Activated B cell treated with CpG ODN at 0.5 μM for 24 hours (primary cell): ENCODE data around the gene CISH. TPM values are rescaled to one million over a fixed set of nuclear protein-coding genes. Genes with fewer than 3 reads are reported as not detected.

Source experiments
- ATAC-seq: fragments of 200-7000 bp; cut with Tn5 transposase; one replicate; pipeline ENCODE4 v1.10.0; 2021; ENCODE audit warnings: low read depth, mild to moderate bottlenecking, moderate library complexity
- CTCF ChIA-PET: fragments of 350-600 bp; sonication (Branson Sonifier 250); formaldehyde crosslinking; loops from one replicate; lab custom pipeline; 2021; ENCODE audit warnings: antibody characterized with exemption; lab: Charles Lee
- POLR2A ChIA-PET: fragments of 350-600 bp; sonication (Branson Sonifier 250); formaldehyde crosslinking; loops from one replicate; lab custom pipeline; 2021; ENCODE audit warnings: antibody characterized with exemption; lab: Charles Lee
- DNase-seq: peaks from one replicate; pipeline ENCODE4 v3.0.0; 2022
- H3K27ac Mint-ChIP-seq: one replicate; pipeline ENCODE4 v1.8.0; 2020; ENCODE audit warnings: mixed read lengths
- H3K27me3 Mint-ChIP-seq: one replicate; pipeline ENCODE4 v1.8.0; 2021; ENCODE audit warnings: mixed read lengths
- H3K36me3 Mint-ChIP-seq: one replicate; pipeline ENCODE4 v1.8.0; 2021; ENCODE audit warnings: low read depth, mixed read lengths
- H3K4me1 Mint-ChIP-seq: one replicate; pipeline ENCODE4 v1.8.0; 2021; ENCODE audit warnings: mixed read lengths
- H3K4me3 Mint-ChIP-seq: one replicate; pipeline ENCODE4 v1.8.0; 2020; ENCODE audit warnings: mild to moderate bottlenecking, mixed read lengths
- H3K9me3 Mint-ChIP-seq: one replicate; pipeline ENCODE4 v1.8.0; 2020; ENCODE audit warnings: mixed read lengths
- intact Hi-C: fragments of 100-400 bp; cut with micrococcal nuclease; formaldehyde crosslinking; loops from one replicate; pipeline ENCODE4 v1.15.1; 2024
- total RNA-seq: library from RNA; stranded (reverse); gene quantifications from 2 replicates; pipeline ENCODE4 v1.2.3, GENCODE V29; 2022
- TF ChIP-seq, protein P1 (sequence below): fragments of 200-600 bp; IDR thresholded peaks from one replicate; pipeline ENCODE4 v1.8.0; 2022; ENCODE audit warnings: antibody characterized with exemption, mild to moderate bottlenecking

CISH gene
- total RNA-seq, 1 donor from 2014 or later = 3.2 TPM

GRCh38 chr3:50603261-50604109 lies 8.1 kb downstream of the CISH start:
- no peaks in the 10 kb centered on the region for H3K27me3 Mint-ChIP-seq
- ATAC-seq (no peak), DNase-seq (no peak)
- CTCF ChIA-PET = no interaction called here
- TF ChIP-seq, protein P1, sequence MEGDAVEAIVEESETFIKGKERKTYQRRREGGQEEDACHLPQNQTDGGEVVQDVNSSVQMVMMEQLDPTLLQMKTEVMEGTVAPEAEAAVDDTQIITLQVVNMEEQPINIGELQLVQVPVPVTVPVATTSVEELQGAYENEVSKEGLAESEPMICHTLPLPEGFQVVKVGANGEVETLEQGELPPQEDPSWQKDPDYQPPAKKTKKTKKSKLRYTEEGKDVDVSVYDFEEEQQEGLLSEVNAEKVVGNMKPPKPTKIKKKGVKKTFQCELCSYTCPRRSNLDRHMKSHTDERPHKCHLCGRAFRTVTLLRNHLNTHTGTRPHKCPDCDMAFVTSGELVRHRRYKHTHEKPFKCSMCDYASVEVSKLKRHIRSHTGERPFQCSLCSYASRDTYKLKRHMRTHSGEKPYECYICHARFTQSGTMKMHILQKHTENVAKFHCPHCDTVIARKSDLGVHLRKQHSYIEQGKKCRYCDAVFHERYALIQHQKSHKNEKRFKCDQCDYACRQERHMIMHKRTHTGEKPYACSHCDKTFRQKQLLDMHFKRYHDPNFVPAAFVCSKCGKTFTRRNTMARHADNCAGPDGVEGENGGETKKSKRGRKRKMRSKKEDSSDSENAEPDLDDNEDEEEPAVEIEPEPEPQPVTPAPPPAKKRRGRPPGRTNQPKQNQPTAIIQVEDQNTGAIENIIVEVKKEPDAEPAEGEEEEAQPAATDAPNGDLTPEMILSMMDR = no peak
- intact Hi-C loops = no loop called here
- H3K9me3 Mint-ChIP-seq = no peaks in the 10 kb centered on the region
- H3K27ac Mint-ChIP-seq = no peak overlapping the region
- H3K4me1 Mint-ChIP-seq = peaks cover 43% of the 10 kb centered on the region
- no peaks in the 10 kb centered on the region for H3K36me3 Mint-ChIP-seq
- H3K4me3 Mint-ChIP-seq = no peak overlapping the region
- POLR2A ChIA-PET = interaction anchor here (2.1 kb wide), 1 partner anchor 34 kb away, joined by 10 read pairs; the partner anchor contains the start of gene HEMK1

DNA sequence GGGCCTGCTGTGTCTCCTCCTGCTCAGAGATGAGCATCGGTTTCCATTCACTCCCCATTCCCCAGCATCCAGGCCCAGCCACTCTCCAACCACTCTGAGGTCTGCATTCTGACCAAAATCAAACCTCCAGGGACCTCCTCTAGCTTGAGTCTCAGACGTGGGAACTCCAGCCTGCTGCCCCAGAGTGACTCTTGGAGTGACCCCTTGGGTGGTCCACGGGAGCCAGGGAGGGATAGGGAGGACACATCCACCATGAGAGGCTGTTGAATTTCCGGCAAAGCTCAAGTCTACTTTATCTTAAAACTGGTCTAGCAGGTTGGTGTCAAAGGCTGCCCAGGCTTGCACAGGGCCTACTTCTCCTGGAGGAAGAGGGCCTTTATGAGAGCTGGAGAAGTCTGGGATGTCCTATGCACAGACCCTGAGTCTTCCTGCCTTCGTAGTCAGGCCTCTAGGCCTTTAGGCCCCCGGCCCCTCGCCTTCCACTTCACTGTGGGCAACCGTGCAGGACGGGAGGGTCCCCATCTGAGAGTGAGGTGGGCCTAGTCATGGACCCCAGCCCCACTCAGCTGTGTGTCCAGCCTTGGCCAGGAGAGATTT lies 8.9 kb downstream of the CISH start:
- H3K9me3 Mint-ChIP-seq = no peaks in the 10 kb centered on the region
- peaks cover 43% of the 10 kb centered on the region for H3K4me1 Mint-ChIP-seq
- TF ChIP-seq, protein P1 = no peak
- ChIA-PET CTCF (interaction anchor here (1.5 kb wide), 2 partner anchors 12 to 13 kb away, joined by 4 to 5 read pairs; no protein-coding TSS in a partner anchor), POLR2A (interaction anchor here (1.3 to 2.6 kb wide), 3 partner anchors 9 to 33 kb away, joined by 5 to 15 read pairs (median 10); partner anchors contain the start of genes CISH and HEMK1)
- no peaks in the 10 kb centered on the region for H3K27me3 Mint-ChIP-seq
- no peak for DNase-seq
- intact Hi-C loops = no loop called here
- ATAC-seq = no peak
- peak overlapping the region; percentile 63 for H3K27ac Mint-ChIP-seq
- no peak overlapping the region for H3K4me3 Mint-ChIP-seq
- no peaks in the 10 kb centered on the region for H3K36me3 Mint-ChIP-seq

DNA sequence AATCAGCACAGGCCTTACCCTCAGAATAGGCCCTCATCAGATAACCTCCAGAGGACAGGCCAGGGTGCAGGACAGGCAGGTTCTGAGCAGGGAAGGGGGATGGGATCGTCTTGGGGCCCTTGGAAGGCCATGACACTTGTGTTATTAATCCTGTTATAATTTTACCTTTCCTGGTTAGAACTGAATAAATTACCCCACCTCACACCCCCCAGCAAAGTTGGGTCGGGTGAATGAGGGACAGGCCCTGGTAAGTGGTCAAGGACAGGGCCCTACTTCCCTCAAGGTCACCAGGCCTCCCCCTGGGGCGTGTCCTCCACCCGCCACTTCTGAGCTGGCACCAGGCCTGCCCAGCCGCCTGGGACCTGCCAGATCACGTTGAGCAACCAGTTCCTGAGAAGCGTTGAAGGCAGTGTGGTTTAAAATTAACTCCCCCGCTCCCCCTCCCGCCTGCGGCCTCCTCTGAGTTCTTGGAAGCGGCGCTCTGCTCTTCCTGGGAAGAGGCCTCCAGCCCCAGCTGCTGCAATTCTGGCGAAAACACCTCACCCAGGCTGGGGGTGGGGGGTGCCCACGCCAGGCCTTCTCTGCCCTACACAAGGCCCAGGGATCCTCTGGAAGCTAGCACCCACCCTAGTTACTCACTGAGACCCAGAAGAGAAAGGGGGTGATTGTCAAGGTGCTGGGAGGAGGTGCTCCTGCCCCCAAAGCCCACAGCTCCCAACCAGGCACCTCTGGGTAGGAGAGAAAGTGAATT lies 10.6 kb downstream of the CISH start:
- TF ChIP-seq, protein P1 = no peak
- H3K36me3 Mint-ChIP-seq = no peaks in the 10 kb centered on the region
- peak overlapping the region; percentile 41 for H3K4me3 Mint-ChIP-seq
- H3K27ac Mint-ChIP-seq = peak overlapping the region; percentile 41
- H3K27me3 Mint-ChIP-seq = no peaks in the 10 kb centered on the region
- CTCF ChIA-PET = interaction anchor here (0.8 to 1.5 kb wide), 2 partner anchors 10 to 30 kb away, joined by 3 to 5 read pairs; no protein-coding TSS in a partner anchor
- peaks cover 40% of the 10 kb centered on the region for H3K4me1 Mint-ChIP-seq
- no peak for DNase-seq
- intact Hi-C loops = loop anchor here (1.0 kb wide), 2 partner anchors 10 kb away; partner anchors contain the start of gene CISH
- no peaks in the 10 kb centered on the region for H3K9me3 Mint-ChIP-seq
- POLR2A ChIA-PET = interaction anchor here (0.5 to 2.6 kb wide), 5 partner anchors 9 to 899 kb away, joined by 3 to 15 read pairs (median 8); partner anchors contain the start of gene DCAF1
- ATAC-seq = peak; percentile 61

DNA sequence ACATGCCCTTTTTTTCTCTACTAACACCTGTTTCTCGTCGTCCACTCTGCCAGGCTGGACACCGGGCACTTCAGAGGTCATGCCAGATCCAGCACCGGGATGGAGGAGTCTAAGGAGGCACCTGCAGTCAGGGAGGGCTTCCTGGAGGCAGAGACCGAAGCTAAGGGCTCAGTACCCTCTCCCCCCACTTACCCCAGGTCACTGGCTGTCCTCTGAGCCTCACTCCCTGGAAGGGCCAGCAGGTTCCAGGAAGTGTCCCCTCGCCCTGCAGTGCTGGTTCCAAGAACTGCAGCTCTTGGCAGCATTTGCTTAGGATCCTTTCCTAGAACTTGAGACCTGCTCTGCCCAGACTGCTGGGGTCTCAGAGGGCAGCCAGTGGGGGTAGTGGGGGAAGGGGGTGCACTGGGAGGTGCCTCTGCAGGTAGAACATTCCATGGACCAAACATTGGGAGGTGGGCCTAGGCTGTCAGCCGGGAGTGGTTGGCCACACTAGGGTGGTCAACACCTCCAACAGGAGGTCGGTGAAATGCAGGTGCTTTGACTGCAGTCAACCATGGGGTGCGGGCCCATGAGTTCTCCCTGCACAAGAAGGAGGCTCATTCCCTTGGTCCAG lies 11.3 kb downstream of the CISH start:
- H3K4me1 Mint-ChIP-seq = peaks cover 33% of the 10 kb centered on the region
- H3K4me3 Mint-ChIP-seq = no peak overlapping the region
- TF ChIP-seq, protein P1 = no peak
- ChIA-PET POLR2A (interaction anchor here (0.6 to 2.6 kb wide), 3 partner anchors 8 to 69 kb away, joined by 5 to 15 read pairs (median 10); no protein-coding TSS in a partner anchor), CTCF (no interaction called here)
- no peaks in the 10 kb centered on the region for H3K9me3 Mint-ChIP-seq
- DNase-seq (no peak), ATAC-seq (no peak)
- H3K27ac Mint-ChIP-seq = no peak overlapping the region
- H3K36me3 Mint-ChIP-seq = no peaks in the 10 kb centered on the region
- H3K27me3 Mint-ChIP-seq = no peaks in the 10 kb centered on the region
- intact Hi-C loops = no loop called here
